Transverse colon (tissue), 4 donors: ENCODE results near the gene ADCY2. TPM values are rescaled to one million over a fixed set of nuclear protein-coding genes. Genes with fewer than 3 reads are reported as not detected.

Source experiments
- DNase-seq: peaks from one replicate; pipeline ENCODE4 v3.0.0-alpha.2; 2019
- H3K27ac ChIP-seq, 4 donors: fragments of 200-600 bp; sonication (generic); 2 replicates each; pipeline ENCODE4 v1.5.1; 2016 to 2018; ENCODE audit warnings: inconsistent platforms in 4 of 4
- H3K27me3 ChIP-seq: fragments of 200-600 bp; sonication (generic); 2 replicates; pipeline ENCODE4 v1.5.1; 2017; ENCODE audit warnings: inconsistent platforms
- H3K36me3 ChIP-seq, 4 donors: fragments of 200-600 bp; sonication (generic); 2 replicates each; pipeline ENCODE4 v1.5.1; 2017 to 2019; ENCODE audit warnings: inconsistent platforms in 4 of 4
- H3K4me1 ChIP-seq, 4 donors: fragments of 200-600 bp; sonication (generic); 2 replicates each; pipeline ENCODE4 v1.5.1; 2017 to 2020; ENCODE audit warnings: inconsistent platforms in 4 of 4
- H3K4me3 ChIP-seq, 4 donors: fragments of 200-600 bp; sonication (generic); 1 replicate in 1 of 4; 2 replicates in 3 of 4; pipeline versions ENCODE4 v1.5.1 to v1.6.1; 2017 to 2019; ENCODE audit warnings: inconsistent platforms in 4 of 4
- H3K9me3 ChIP-seq, 2 donors: fragments of 200-600 bp; sonication (generic); 2 replicates each; pipeline ENCODE4 v1.5.1; 2017 to 2019; ENCODE audit warnings: inconsistent platforms in 2 of 2
- EP300 ChIP-seq: sonication (generic); formaldehyde crosslinking; IDR thresholded peaks from one replicate; pipeline ENCODE4 v1.6.1; 2017; ENCODE audit warnings: antibody characterized with exemption, low read depth
- POLR2A ChIP-seq: fragments of 450-650 bp; IDR thresholded peaks from one replicate; pipeline ENCODE4 v1.6.1; 2016; ENCODE audit warnings: antibody characterized with exemption, mild to moderate bottlenecking, moderate library complexity
- POLR2AphosphoS5 ChIP-seq, 3 donors: sonication (generic); formaldehyde crosslinking; IDR thresholded peaks; one replicate each; pipeline ENCODE4 v1.6.1; 2016; ENCODE audit warnings: antibody characterized with exemption in 3 of 3
- WGBS, 2 donors: methylation state at CpG; one replicate each; pipeline ENCODE4 v1.1.5; 2018; ENCODE audit warnings: low coverage in 1 of 2; 5-methylcytosine and 5-hydroxymethylcytosine counted together
- in situ Hi-C, 4 donors: fragments of 200-750 bp; cut with MboI; loops; one replicate each; pipeline versions ENCODE4 v1.15.0 to v1.15.1; 2017; ENCODE audit warnings: low sequenced_read_pairs in 3 of 4, low pct_ligation_motif_present in 1 of 4, low pct_unique_long_range_greater_than_20kb in 1 of 4
- intact Hi-C: fragments of 100-400 bp; cut with DNase I; formaldehyde crosslinking; loops from one replicate; pipeline ENCODE4 v1.15.1; 2023; ENCODE audit warnings: low total_unique reads
- total RNA-seq, 4 donors: library from RNA; depleted of rRNA; stranded (reverse); fragments of >200 nt; gene quantifications; one replicate each; pipeline ENCODE4 v1.1.0, GENCODE V29; 2016
- TF ChIP-seq, protein P1 (sequence below), 5 experiments: fragments of 200-600 bp in 3 of 5; fragments of 450-650 bp in 2 of 5; sonication (generic) in 3 of 5; IDR thresholded peaks; 1 replicate in 2 of 5; 2 replicates in 3 of 5; pipeline ENCODE4 v1.5.1; 2016 to 2017; ENCODE audit warnings: antibody characterized with exemption in 5 of 5, inconsistent platforms in 3 of 5, mild to moderate bottlenecking in 2 of 5, moderate library complexity in 1 of 5

Gene ADCY2
- total RNA-seq, 4 donors from 2014 or later: 1.4 to 4.5 (median 3.1) TPM

- Histone ChIP-seq H3K4me1 (no peaks in the 10 kb centered on the region), H3K9me3 (no peaks in the 10 kb centered on the region)
These were observed 98.7 kb downstream of the ADCY2 start for GRCh38 chr5:7494481-7495130.

DNA sequence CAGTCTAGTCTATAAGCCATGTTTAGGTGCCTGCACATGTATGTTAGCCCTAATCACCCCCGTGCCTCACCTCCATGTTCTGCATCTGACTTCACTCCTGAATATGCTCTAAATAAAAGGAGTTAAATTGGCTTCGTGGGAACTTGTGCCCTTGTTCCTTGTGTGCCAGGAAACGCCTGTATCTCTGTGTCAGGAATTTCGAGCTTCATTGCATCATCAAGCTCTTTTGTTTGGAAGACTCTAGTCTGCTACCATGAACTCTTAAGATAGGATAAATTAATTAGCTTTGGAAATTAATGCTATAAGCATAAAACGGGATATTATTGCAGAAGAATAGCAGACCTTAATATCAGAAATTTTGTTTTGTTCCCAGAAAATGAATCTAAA is 99.2 kb downstream of the ADCY2 start:
- WGBS, 2 donors: 47 to 55% methylated on average over 4 to 5 of the region's 5 CpGs
- intact Hi-C loops: no loop called here

More at GRCh38 chr5:7494481-7495130, 98.7 kb downstream of the ADCY2 start:
- TF ChIP-seq POLR2A (no peak), EP300 (no peak), POLR2AphosphoS5 (IDR thresholded peaks at IDR 0.05) (no peak)
- TF ChIP-seq, protein P1, sequence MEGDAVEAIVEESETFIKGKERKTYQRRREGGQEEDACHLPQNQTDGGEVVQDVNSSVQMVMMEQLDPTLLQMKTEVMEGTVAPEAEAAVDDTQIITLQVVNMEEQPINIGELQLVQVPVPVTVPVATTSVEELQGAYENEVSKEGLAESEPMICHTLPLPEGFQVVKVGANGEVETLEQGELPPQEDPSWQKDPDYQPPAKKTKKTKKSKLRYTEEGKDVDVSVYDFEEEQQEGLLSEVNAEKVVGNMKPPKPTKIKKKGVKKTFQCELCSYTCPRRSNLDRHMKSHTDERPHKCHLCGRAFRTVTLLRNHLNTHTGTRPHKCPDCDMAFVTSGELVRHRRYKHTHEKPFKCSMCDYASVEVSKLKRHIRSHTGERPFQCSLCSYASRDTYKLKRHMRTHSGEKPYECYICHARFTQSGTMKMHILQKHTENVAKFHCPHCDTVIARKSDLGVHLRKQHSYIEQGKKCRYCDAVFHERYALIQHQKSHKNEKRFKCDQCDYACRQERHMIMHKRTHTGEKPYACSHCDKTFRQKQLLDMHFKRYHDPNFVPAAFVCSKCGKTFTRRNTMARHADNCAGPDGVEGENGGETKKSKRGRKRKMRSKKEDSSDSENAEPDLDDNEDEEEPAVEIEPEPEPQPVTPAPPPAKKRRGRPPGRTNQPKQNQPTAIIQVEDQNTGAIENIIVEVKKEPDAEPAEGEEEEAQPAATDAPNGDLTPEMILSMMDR (IDR thresholded peaks at IDR 0.05): no peak
- H3K27me3 ChIP-seq: no peaks in the 10 kb centered on the region
- H3K27ac ChIP-seq: no peak overlapping the region
- DNase-seq: no peak
- no peaks in the 10 kb centered on the region for H3K36me3 ChIP-seq
- in situ Hi-C loops (no loop called here), intact Hi-C loops (no loop called here)
- WGBS, 2 donors: 71 to 83% methylated on average over 2 of the region's 2 CpGs
- H3K4me3 ChIP-seq: no peak overlapping the region

GRCh38 chr5:7500256-7500655 is 104.3 kb downstream of the ADCY2 start:
- Histone ChIP-seq H3K9me3 (no peaks in the 10 kb centered on the region), H3K36me3 (no peaks in the 10 kb centered on the region), H3K4me1 (no peaks in the 10 kb centered on the region), H3K27me3 (no peaks in the 10 kb centered on the region), H3K27ac (no peak overlapping the region), H3K4me3 (no peak overlapping the region)
- no peak for DNase-seq
- intact Hi-C loops: no loop called here
- TF ChIP-seq POLR2A: no peak
- no peak for TF ChIP-seq EP300
- no peak for TF ChIP-seq POLR2AphosphoS5 (IDR thresholded peaks at IDR 0.05)
- TF ChIP-seq, protein P1 (IDR thresholded peaks at IDR 0.05): no peak
- in situ Hi-C loops: no loop called here
- 65 to 75% methylated on average over 3 of the region's 3 CpGs for WGBS, 2 donors

More for the DNA sequence above, 99.2 kb downstream of the ADCY2 start:
- in situ Hi-C loops: no loop called here
- no peak for DNase-seq
- H3K36me3 ChIP-seq: no peaks in the 10 kb centered on the region
- H3K4me1 ChIP-seq: no peaks in the 10 kb centered on the region
- no peaks in the 10 kb centered on the region for H3K9me3 ChIP-seq
- TF ChIP-seq EP300 (no peak), POLR2AphosphoS5 (IDR thresholded peaks at IDR 0.05) (no peak), POLR2A (no peak)
- TF ChIP-seq, protein P1 (IDR thresholded peaks at IDR 0.05): no peak
- no peak overlapping the region for H3K27ac ChIP-seq
- no peaks in the 10 kb centered on the region for H3K27me3 ChIP-seq
- H3K4me3 ChIP-seq: no peak overlapping the region

DNA sequence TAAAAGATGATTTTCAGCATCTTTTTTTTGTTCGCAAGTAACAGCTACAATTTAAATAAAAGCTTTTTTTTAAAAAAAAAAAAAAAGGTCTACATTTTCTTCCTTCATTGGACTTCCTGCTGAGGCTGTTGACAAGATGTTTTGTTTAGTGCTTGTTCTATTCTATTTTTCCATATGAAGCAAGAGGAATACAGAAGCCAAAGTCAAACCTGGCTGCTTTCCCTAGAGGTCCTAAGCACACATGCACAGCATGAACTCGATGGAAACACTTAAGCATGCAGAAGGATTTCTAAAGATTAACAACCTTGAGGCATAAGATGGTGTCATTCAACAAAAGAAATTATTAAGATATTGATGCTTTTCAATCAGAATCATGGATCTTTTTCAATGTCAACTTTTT is 105.1 kb downstream of the ADCY2 start:
- in situ Hi-C loops: no loop called here
- 71 to 72% methylated on average over 2 of the region's 2 CpGs for WGBS, 2 donors
- DNase-seq: no peak

More for the DNA sequence above, 105.1 kb downstream of the ADCY2 start:
- no peak for TF ChIP-seq POLR2A
- TF ChIP-seq, protein P1 (IDR thresholded peaks at IDR 0.05): no peak
- Histone ChIP-seq H3K4me1 (no peaks in the 10 kb centered on the region), H3K9me3 (no peaks in the 10 kb centered on the region), H3K27me3 (no peaks in the 10 kb centered on the region), H3K36me3 (no peaks in the 10 kb centered on the region), H3K27ac (no peak overlapping the region), H3K4me3 (no peak overlapping the region)
- intact Hi-C loops: no loop called here
